SK-N-SH (cell line): ENCODE measurements around the gene NCAN.

ENCODE experiments used
- CHD2 ChIP-seq: fragments of 150-350 bp; IDR thresholded peaks from 2 replicates; pipeline ENCODE4 v1.6.1; 2018; ENCODE audit warnings: low read length; ENCODE audit not compliant: partially characterized antibody
- CTCF ChIP-seq: fragments of 200-600 bp; sonication (generic); IDR thresholded peaks from 2 replicates; pipeline ENCODE4 v1.6.1; 2017; ENCODE audit warnings: antibody characterized with exemption, mild to moderate bottlenecking, moderate library complexity
- EP300 ChIP-seq, 2 experiments: IDR thresholded peaks; 2 replicates each; pipeline versions ENCODE4 v1.4.0 to v1.6.1; 2012; ENCODE audit warnings: borderline replicate concordance in 1 of 2, low read depth in 1 of 2, low read length in 1 of 2
- GABPA ChIP-seq: IDR thresholded peaks from 2 replicates; pipeline ENCODE4 v1.4.0; 2012; ENCODE audit warnings: low read depth, mild to moderate bottlenecking
- MAX ChIP-seq: IDR thresholded peaks from 2 replicates; pipeline ENCODE4 v1.4.0; 2012; ENCODE audit warnings: low read depth
- MXI1 ChIP-seq: IDR thresholded peaks from 2 replicates; pipeline ENCODE4 v1.6.1; 2012; ENCODE audit warnings: mild to moderate bottlenecking, low read depth, low read length, improper control_type of control experiment
- RAD21 ChIP-seq: IDR thresholded peaks from 2 replicates; pipeline ENCODE4 v1.6.1; 2012; ENCODE audit warnings: mild to moderate bottlenecking, low read length
- TCF12 ChIP-seq: IDR thresholded peaks from 2 replicates; pipeline ENCODE4 v1.4.0; 2012
- USF2 ChIP-seq: fragments of 150-350 bp; IDR thresholded peaks from 2 replicates; pipeline ENCODE4 v1.6.1; 2017; ENCODE audit warnings: antibody characterized with exemption, low read length, low read depth, borderline replicate concordance
- YY1 ChIP-seq: IDR thresholded peaks from 2 replicates; pipeline ENCODE4 v1.4.0; 2012; ENCODE audit warnings: low read depth, mild to moderate bottlenecking

- TF ChIP-seq YY1: no peak
- no peak for TF ChIP-seq CTCF
- no peak for TF ChIP-seq MAX
- no peak for TF ChIP-seq TCF12
- no peak for TF ChIP-seq EP300 (IDR thresholded peaks at IDR 0.05; ENCODE audit: borderline replicate concordance in 1 of 2, low read depth in 1 of 2, low read length in 1 of 2)
- no peak for TF ChIP-seq USF2
- no peak for TF ChIP-seq RAD21
- TF ChIP-seq GABPA: no peak
- no peak for TF ChIP-seq CHD2
- TF ChIP-seq MXI1: no peak
These were observed 73.9 kb downstream of the NCAN start for GRCh38 chr19:19285686-19286085.
